ENCODE results near the gene BOC. TPM values are rescaled to one million over a fixed set of nuclear protein-coding genes. Genes with fewer than 3 reads are reported as not detected.

Gene BOC
- total and polyA plus RNA-seq, 2 experiments from 2014 or later = 2.1 to 4.1 TPM

DNA sequence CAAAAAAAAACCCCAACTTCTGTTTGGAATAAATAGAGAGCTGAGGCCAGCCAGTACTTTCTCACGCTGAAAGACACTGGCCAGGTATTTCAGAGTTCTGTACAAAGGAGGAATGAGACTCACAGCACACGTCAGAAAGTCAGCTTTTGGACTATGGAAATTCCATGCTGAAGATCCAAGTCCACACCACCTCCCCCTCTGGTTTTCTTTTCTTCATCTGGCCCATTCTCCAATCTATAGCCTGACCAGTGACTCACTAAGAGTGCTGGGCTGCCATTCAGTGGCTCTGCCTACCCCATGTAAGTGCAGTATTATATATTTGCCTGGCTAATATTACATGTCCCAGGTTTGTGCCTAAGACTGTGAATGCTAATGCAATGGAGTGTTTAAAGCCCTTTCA lies 13.9 kb downstream of the BOC start:
- TF ChIP-seq, protein P1, sequence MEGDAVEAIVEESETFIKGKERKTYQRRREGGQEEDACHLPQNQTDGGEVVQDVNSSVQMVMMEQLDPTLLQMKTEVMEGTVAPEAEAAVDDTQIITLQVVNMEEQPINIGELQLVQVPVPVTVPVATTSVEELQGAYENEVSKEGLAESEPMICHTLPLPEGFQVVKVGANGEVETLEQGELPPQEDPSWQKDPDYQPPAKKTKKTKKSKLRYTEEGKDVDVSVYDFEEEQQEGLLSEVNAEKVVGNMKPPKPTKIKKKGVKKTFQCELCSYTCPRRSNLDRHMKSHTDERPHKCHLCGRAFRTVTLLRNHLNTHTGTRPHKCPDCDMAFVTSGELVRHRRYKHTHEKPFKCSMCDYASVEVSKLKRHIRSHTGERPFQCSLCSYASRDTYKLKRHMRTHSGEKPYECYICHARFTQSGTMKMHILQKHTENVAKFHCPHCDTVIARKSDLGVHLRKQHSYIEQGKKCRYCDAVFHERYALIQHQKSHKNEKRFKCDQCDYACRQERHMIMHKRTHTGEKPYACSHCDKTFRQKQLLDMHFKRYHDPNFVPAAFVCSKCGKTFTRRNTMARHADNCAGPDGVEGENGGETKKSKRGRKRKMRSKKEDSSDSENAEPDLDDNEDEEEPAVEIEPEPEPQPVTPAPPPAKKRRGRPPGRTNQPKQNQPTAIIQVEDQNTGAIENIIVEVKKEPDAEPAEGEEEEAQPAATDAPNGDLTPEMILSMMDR (conservative IDR thresholded peaks at IDR 0.05; ENCODE audit: low read depth in 2 of 2) = no peak
- TF ChIP-seq, protein P2, sequence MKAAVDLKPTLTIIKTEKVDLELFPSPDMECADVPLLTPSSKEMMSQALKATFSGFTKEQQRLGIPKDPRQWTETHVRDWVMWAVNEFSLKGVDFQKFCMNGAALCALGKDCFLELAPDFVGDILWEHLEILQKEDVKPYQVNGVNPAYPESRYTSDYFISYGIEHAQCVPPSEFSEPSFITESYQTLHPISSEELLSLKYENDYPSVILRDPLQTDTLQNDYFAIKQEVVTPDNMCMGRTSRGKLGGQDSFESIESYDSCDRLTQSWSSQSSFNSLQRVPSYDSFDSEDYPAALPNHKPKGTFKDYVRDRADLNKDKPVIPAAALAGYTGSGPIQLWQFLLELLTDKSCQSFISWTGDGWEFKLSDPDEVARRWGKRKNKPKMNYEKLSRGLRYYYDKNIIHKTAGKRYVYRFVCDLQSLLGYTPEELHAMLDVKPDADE (IDR thresholded peaks at IDR 0.05) = no peak
- no peak for TF ChIP-seq CREB1 (CRISPR knock-in tag; IDR thresholded peaks at IDR 0.05; ENCODE audit: low read depth)
- TF ChIP-seq STAT1 (IDR thresholded peaks at IDR 0.05; ENCODE audit: unreplicated experiment) = no peak
- no peak for TF ChIP-seq EZH2 (IDR thresholded peaks at IDR 0.05; ENCODE audit: low read depth, unreplicated experiment)
- no peak for TF ChIP-seq EZH2phosphoT487 (IDR thresholded peaks at IDR 0.05; ENCODE audit: unreplicated experiment)
- TF ChIP-seq JUNB (IDR thresholded peaks at IDR 0.05; ENCODE audit: unreplicated experiment) = no peak
- TF ChIP-seq, protein P3, sequence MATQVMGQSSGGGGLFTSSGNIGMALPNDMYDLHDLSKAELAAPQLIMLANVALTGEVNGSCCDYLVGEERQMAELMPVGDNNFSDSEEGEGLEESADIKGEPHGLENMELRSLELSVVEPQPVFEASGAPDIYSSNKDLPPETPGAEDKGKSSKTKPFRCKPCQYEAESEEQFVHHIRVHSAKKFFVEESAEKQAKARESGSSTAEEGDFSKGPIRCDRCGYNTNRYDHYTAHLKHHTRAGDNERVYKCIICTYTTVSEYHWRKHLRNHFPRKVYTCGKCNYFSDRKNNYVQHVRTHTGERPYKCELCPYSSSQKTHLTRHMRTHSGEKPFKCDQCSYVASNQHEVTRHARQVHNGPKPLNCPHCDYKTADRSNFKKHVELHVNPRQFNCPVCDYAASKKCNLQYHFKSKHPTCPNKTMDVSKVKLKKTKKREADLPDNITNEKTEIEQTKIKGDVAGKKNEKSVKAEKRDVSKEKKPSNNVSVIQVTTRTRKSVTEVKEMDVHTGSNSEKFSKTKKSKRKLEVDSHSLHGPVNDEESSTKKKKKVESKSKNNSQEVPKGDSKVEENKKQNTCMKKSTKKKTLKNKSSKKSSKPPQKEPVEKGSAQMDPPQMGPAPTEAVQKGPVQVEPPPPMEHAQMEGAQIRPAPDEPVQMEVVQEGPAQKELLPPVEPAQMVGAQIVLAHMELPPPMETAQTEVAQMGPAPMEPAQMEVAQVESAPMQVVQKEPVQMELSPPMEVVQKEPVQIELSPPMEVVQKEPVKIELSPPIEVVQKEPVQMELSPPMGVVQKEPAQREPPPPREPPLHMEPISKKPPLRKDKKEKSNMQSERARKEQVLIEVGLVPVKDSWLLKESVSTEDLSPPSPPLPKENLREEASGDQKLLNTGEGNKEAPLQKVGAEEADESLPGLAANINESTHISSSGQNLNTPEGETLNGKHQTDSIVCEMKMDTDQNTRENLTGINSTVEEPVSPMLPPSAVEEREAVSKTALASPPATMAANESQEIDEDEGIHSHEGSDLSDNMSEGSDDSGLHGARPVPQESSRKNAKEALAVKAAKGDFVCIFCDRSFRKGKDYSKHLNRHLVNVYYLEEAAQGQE (IDR thresholded peaks at IDR 0.05; ENCODE audit: unreplicated experiment) = no peak
- TF ChIP-seq, protein P4, sequence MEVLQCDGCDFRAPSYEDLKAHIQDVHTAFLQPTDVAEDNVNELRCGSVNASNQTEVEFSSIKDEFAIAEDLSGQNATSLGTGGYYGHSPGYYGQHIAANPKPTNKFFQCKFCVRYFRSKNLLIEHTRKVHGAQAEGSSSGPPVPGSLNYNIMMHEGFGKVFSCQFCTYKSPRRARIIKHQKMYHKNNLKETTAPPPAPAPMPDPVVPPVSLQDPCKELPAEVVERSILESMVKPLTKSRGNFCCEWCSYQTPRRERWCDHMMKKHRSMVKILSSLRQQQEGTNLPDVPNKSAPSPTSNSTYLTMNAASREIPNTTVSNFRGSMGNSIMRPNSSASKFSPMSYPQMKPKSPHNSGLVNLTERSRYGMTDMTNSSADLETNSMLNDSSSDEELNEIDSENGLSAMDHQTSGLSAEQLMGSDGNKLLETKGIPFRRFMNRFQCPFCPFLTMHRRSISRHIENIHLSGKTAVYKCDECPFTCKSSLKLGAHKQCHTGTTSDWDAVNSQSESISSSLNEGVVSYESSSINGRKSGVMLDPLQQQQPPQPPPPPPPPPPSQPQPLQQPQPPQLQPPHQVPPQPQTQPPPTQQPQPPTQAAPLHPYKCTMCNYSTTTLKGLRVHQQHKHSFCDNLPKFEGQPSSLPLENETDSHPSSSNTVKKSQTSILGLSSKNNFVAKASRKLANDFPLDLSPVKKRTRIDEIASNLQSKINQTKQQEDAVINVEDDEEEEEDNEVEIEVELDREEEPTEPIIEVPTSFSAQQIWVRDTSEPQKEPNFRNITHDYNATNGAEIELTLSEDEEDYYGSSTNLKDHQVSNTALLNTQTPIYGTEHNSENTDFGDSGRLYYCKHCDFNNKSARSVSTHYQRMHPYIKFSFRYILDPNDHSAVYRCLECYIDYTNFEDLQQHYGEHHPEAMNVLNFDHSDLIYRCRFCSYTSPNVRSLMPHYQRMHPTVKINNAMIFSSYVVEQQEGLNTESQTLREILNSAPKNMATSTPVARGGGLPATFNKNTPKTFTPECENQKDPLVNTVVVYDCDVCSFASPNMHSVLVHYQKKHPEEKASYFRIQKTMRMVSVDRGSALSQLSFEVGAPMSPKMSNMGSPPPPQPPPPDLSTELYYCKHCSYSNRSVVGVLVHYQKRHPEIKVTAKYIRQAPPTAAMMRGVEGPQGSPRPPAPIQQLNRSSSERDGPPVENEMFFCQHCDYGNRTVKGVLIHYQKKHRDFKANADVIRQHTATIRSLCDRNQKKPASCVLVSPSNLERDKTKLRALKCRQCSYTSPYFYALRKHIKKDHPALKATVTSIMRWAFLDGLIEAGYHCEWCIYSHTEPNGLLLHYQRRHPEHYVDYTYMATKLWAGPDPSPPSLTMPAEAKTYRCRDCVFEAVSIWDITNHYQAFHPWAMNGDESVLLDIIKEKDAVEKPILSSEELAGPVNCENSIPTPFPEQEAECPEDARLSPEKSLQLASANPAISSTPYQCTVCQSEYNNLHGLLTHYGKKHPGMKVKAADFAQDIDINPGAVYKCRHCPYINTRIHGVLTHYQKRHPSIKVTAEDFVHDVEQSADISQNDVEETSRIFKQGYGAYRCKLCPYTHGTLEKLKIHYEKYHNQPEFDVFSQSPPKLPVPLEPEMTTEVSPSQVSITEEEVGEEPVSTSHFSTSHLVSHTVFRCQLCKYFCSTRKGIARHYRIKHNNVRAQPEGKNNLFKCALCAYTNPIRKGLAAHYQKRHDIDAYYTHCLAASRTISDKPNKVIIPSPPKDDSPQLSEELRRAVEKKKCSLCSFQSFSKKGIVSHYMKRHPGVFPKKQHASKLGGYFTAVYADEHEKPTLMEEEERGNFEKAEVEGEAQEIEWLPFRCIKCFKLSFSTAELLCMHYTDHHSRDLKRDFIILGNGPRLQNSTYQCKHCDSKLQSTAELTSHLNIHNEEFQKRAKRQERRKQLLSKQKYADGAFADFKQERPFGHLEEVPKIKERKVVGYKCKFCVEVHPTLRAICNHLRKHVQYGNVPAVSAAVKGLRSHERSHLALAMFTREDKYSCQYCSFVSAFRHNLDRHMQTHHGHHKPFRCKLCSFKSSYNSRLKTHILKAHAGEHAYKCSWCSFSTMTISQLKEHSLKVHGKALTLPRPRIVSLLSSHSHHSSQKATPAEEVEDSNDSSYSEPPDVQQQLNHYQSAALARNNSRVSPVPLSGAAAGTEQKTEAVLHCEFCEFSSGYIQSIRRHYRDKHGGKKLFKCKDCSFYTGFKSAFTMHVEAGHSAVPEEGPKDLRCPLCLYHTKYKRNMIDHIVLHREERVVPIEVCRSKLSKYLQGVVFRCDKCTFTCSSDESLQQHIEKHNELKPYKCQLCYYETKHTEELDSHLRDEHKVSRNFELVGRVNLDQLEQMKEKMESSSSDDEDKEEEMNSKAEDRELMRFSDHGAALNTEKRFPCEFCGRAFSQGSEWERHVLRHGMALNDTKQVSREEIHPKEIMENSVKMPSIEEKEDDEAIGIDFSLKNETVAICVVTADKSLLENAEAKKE (CRISPR knock-in tag; IDR thresholded peaks at IDR 0.05) = no peak
- TF ChIP-seq ZNF114 (CRISPR knock-in tag; IDR thresholded peaks at IDR 0.05) = no peak
- no peak for TF ChIP-seq POLR2AphosphoS5 (IDR thresholded peaks at IDR 0.05; ENCODE audit: low read depth)
- TF ChIP-seq NANOG (IDR thresholded peaks at IDR 0.05; ENCODE audit: borderline replicate concordance) = no peak
- no peak for TF ChIP-seq ZNF331 (CRISPR knock-in tag; IDR thresholded peaks at IDR 0.05; ENCODE audit: low read depth)
- no peaks in the 10 kb centered on the region for H3K36me3 Mint-ChIP-seq (ENCODE audit: low read depth)
- Histone ChIP-seq H3K9me2 (ENCODE audit: insufficient read depth) (no peaks in the 10 kb centered on the region), H3K36me3 (ENCODE audit: insufficient read depth) (no peaks in the 10 kb centered on the region), H3K79me2 (replicated peaks; ENCODE audit: insufficient read depth) (no peaks in the 10 kb centered on the region), H3K4me3 (no peak overlapping the region), H4K20me1 (replicated peaks; ENCODE audit: insufficient read depth) (no peaks in the 10 kb centered on the region), H2AFZ (no peak overlapping the region), H3K4me2 (no peak overlapping the region), H3K27ac (ENCODE audit: low read depth) (no peak overlapping the region), H3K4me1 (ENCODE audit: insufficient read depth) (peaks cover 11% of the 10 kb centered on the region), H3F3A (replicated peaks; ENCODE audit: low read depth) (no peaks in the 10 kb centered on the region), H3K27me3 (ENCODE audit: insufficient read depth) (no peaks in the 10 kb centered on the region)
- no peaks in the 10 kb centered on the region; the same call in 2 of the 3 replicates for H3K9me3 Mint-ChIP-seq
- H3K27ac Mint-ChIP-seq = no peak overlapping the region
- no peak for ATAC-seq
- H3K27me3 Mint-ChIP-seq (ENCODE audit: insufficient read depth, low read depth, poor library complexity) = peaks cover 6% of the 10 kb centered on the region
- no peak for DNase-seq (ENCODE audit: low spot score)
- H3K4me3 Mint-ChIP-seq = no peak overlapping the region
- H3K4me1 Mint-ChIP-seq = peaks cover 49% of the 10 kb centered on the region
